ENCODE measurements around the gene SGCA. TPM values are rescaled to one million over a fixed set of nuclear protein-coding genes. Genes with fewer than 3 reads are reported as not detected.

Gene SGCA
- total RNA-seq, 1 experiment from 2014 or later, result 0.24 TPM

GRCh38 chr17:50201276-50201854, 35.6 kb downstream of the SGCA start, which contains the start of gene COL1A1:
Gene COL1A1 (minus strand): TSS chr17:50201631. CDS start chr17:50201513, 118 bp downstream.
- Histone ChIP-seq H2BK15ac (ENCODE audit: low read depth, low read length) (no peak within 1 kb of the TSS), H4K20me1 (ENCODE audit: control insufficient read depth, insufficient read depth, insufficient read length) (no peaks in the 10 kb centered on the region), H2BK20ac (ENCODE audit: low read depth, low read length, poor library complexity, severe bottlenecking) (no peak within 1 kb of the TSS), H4K91ac (ENCODE audit: insufficient read length, low read depth, low read length) (no peak within 1 kb of the TSS), H4K8ac (replicated peaks; ENCODE audit: insufficient read length, low read depth, low read length) (no peak within 1 kb of the TSS), H3K4me2 (ENCODE audit: insufficient read depth, insufficient read length, low read length) (peak within 1 kb of the TSS; percentile 63), H3K56ac (ENCODE audit: insufficient read length, low read depth, low read length) (no peak within 1 kb of the TSS), H2BK120ac (ENCODE audit: low read depth, low read length, poor library complexity, severe bottlenecking) (no peak within 1 kb of the TSS), H3K27ac (ENCODE audit: insufficient read length, low read depth, low read length) (no peak within 1 kb of the TSS), H3K79me1 (ENCODE audit: insufficient read depth, low read depth, low read length, poor library complexity, severe bottlenecking) (no peaks in the 10 kb centered on the region), H2BK5ac (ENCODE audit: insufficient read length, low read length) (no peak within 1 kb of the TSS), H3K18ac (ENCODE audit: insufficient read length, low read depth, low read length) (no peak within 1 kb of the TSS), H3K23me2 (ENCODE audit: insufficient read length, low read depth, low read length, poor library complexity, severe bottlenecking) (peaks cover 15% of the 10 kb centered on the region), H2AFZ (ENCODE audit: low read length) (no peak within 1 kb of the TSS), H2AK5ac (ENCODE audit: insufficient read length, low read length) (no peak within 1 kb of the TSS), H3T11ph (ENCODE audit: low read length) (no peak within 1 kb of the TSS), H3K14ac (ENCODE audit: insufficient read depth, low read length) (no peak within 1 kb of the TSS), H3K23ac (ENCODE audit: insufficient read length, low read depth, low read length) (no peak within 1 kb of the TSS), H3K27me3 (ENCODE audit: insufficient read depth, low read length) (peaks cover 7% of the 10 kb centered on the region; the same call in 1 of the 2 replicates), H3K4me1 (ENCODE audit: insufficient read depth, low read length) (no peaks in the 10 kb centered on the region), H3K4ac (ENCODE audit: low read depth, low read length) (no peak within 1 kb of the TSS), H4K5ac (ENCODE audit: insufficient read length, low read depth, low read length) (no peak within 1 kb of the TSS), H3K9me3 (ENCODE audit: control insufficient read depth, low read depth, low read length) (no peaks in the 10 kb centered on the region), H3K79me2 (ENCODE audit: insufficient read depth, low read length) (no peaks in the 10 kb centered on the region), H3K9ac (ENCODE audit: extremely low read depth, insufficient read length, low read length) (no peak within 1 kb of the TSS), H2BK12ac (ENCODE audit: insufficient read length, low read depth, low read length) (no peak within 1 kb of the TSS)
- peaks cover 0 to 26% (median 25%) of the 10 kb centered on the region in 3 experiments; a peak in 4 of 7 replicates for H3K36me3 Mint-ChIP-seq (ENCODE audit: insufficient read depth in 1 of 3, low read depth in 3 of 3)
- peak within 1 kb of the TSS in 1 of 3 experiments; percentile 3; a peak in 2 of 7 replicates for H3K27ac Mint-ChIP-seq
- H3K4me1 Mint-ChIP-seq, result peaks cover 23 to 45% of the 10 kb centered on the region in 2 experiments
- no CpG with 5 or more reads among the region's 34 CpGs for WGBS (ENCODE audit: extremely low coverage, insufficient read length, low lambda C conversion rate)
- H3K4me3 Mint-ChIP-seq, result peak within 1 kb of the TSS; percentile 81 to 88
- peaks cover 52% of the 10 kb centered on the region for H3K27me3 Mint-ChIP-seq (ENCODE audit: low read depth)
- TF ChIP-seq, protein P1, sequence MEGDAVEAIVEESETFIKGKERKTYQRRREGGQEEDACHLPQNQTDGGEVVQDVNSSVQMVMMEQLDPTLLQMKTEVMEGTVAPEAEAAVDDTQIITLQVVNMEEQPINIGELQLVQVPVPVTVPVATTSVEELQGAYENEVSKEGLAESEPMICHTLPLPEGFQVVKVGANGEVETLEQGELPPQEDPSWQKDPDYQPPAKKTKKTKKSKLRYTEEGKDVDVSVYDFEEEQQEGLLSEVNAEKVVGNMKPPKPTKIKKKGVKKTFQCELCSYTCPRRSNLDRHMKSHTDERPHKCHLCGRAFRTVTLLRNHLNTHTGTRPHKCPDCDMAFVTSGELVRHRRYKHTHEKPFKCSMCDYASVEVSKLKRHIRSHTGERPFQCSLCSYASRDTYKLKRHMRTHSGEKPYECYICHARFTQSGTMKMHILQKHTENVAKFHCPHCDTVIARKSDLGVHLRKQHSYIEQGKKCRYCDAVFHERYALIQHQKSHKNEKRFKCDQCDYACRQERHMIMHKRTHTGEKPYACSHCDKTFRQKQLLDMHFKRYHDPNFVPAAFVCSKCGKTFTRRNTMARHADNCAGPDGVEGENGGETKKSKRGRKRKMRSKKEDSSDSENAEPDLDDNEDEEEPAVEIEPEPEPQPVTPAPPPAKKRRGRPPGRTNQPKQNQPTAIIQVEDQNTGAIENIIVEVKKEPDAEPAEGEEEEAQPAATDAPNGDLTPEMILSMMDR (conservative IDR thresholded peaks at IDR 0.05), result no peak
- peak; percentile 74 for DNase-seq
- H3K9me3 Mint-ChIP-seq, result no peaks in the 10 kb centered on the region; a peak in 3 of 5 replicates

Data from H9 (cell line).